Activated CD4-positive, alpha-beta memory T cell treated with anti-CD3 and anti-CD28 coated beads for 36 hours (primary cell): Measurements from ENCODE around the gene ZNF391. TPM values are rescaled to one million over a fixed set of nuclear protein-coding genes. Genes with fewer than 3 reads are reported as not detected.
"Not testable (repeated sequence)": the region's sequence is repeated elsewhere in the genome, so short reads cannot be mapped to it uniquely, and the experiment has no call there.

Experiments used
- CTCF ChIA-PET: fragments of 350-600 bp; sonication (Branson Sonifier 250); formaldehyde crosslinking; loops from one replicate; lab custom pipeline; 2021; ENCODE audit warnings: antibody characterized with exemption, inconsistent platforms; lab: Charles Lee
- POLR2A ChIA-PET: fragments of 350-600 bp; sonication (Branson Sonifier 250); formaldehyde crosslinking; loops from one replicate; lab custom pipeline; 2021; ENCODE audit warnings: antibody characterized with exemption; lab: Charles Lee
- DNase-seq: peaks from one replicate; pipeline ENCODE4 v3.0.0-alpha.2; 2020
- H3K27ac Mint-ChIP-seq: one replicate; pipeline ENCODE4 v1.8.0; 2021; ENCODE audit warnings: mixed read lengths
- H3K27me3 Mint-ChIP-seq: one replicate; pipeline ENCODE4 v1.8.0; 2021; ENCODE audit warnings: mixed read lengths
- H3K36me3 Mint-ChIP-seq: one replicate; pipeline ENCODE4 v1.8.0; 2021; ENCODE audit warnings: mixed read lengths
- H3K4me1 Mint-ChIP-seq: one replicate; pipeline ENCODE4 v1.8.0; 2021; ENCODE audit warnings: low read depth, mixed read lengths
- H3K4me3 Mint-ChIP-seq: one replicate; pipeline ENCODE4 v1.8.0; 2021; ENCODE audit warnings: mild to moderate bottlenecking, mixed read lengths
- H3K9me3 Mint-ChIP-seq: one replicate; pipeline ENCODE4 v1.8.0; 2021; ENCODE audit warnings: mixed read lengths
- intact Hi-C: fragments of 100-400 bp; cut with micrococcal nuclease; formaldehyde crosslinking; loops from one replicate; pipeline ENCODE4 v1.15.1; 2023
- total RNA-seq, 2 experiments: library from RNA; stranded (reverse); gene quantifications; one replicate each; pipeline ENCODE4 v1.2.3, GENCODE V29; 2021

The ZNF391 gene
- total RNA-seq: 1 to 10 TPM; 2.8 to 3.2 TPM

DNA sequence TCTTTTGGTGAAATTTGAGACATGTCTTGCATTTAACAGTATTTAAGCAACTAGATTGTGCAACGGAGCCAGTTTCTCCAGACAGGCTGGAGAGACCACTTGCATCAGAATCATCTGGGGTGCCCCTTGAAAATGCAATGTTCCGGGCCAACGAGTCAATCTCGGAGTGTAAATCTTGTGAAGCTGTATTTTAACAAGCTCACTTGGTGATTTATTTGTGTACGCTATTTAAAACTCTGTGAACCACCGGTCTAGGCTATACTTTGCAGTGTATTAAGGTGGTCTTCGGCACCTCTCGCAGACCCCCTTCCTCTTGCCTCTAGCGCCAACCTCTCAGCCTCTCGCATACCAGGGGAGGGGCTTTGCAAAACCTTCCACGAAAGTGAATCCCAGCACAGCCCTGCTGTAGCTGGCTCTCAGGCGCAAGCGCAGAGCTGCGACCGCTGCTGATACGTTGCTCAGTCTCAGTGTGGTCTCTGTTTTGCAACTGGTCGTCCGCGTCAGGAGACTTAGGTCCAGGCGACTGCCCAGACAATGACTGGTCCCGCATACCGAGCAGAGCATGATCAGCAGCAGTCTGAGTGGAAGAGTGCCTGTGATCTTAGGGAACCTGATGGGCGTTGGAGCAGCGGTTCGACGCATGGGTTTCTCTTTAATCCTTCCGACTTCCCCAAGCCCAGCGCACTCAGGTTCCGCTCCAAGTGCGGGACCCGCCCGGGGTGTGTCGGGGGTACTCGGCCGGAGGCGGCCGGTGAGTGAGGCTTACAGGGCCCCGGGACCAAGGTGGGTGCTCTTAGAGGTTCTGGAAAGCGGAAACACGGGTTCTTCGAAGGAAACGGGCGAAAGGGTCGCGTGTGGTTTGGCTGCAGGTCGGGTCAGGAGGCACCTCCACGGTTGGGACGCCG, at the start of gene ZNF391:
Gene ZNF391, plus strand, starts transcription at position 467 of the 905 bp plus-strand sequence. CDS start 11,612 bp downstream, outside the sequence.
- intact Hi-C loops: loop anchor here (1.0 to 5.0 kb wide), 4 partner anchors 13 to 211 kb away; partner anchors contain the start of gene POM121L2
- ChIA-PET POLR2A (interaction anchor here (0.6 to 1.2 kb wide), 5 partner anchors 10 to 91 kb away, joined by 3 to 6 read pairs (median 3); partner anchors contain the start of gene ZNF184), CTCF (interaction anchor here (0.6 to 1.5 kb wide), 8 partner anchors 13 to 1010 kb away, joined by 3 to 6 read pairs (median 3); no protein-coding TSS in a partner anchor)
- no peaks in the 10 kb centered on the region for H3K27me3 Mint-ChIP-seq
- H3K4me3 Mint-ChIP-seq: peak within 1 kb of the TSS; percentile 93
- H3K27ac Mint-ChIP-seq: peak within 1 kb of the TSS; percentile 91
- H3K36me3 Mint-ChIP-seq: peaks cover 2% of the 10 kb centered on the region
- H3K9me3 Mint-ChIP-seq: peaks cover 1% of the 10 kb centered on the region
- peaks cover 10% of the 10 kb centered on the region for H3K4me1 Mint-ChIP-seq
- DNase-seq: peak; percentile 78

- Mint-ChIP-seq H3K27me3 (no peaks in the 10 kb centered on the region), H3K36me3 (peaks cover 2% of the 10 kb centered on the region), H3K4me3 (no peak overlapping the region), H3K27ac (no peak overlapping the region), H3K9me3 (peaks cover 53% of the 10 kb centered on the region), H3K4me1 (no peaks in the 10 kb centered on the region)
- CTCF ChIA-PET: no interaction called here
- intact Hi-C loops: no loop called here
- POLR2A ChIA-PET: no interaction called here
- DNase-seq: no peak
Observed at GRCh38 chr6:27352850-27353249, 35.7 kb upstream of the ZNF391 start.

DNA sequence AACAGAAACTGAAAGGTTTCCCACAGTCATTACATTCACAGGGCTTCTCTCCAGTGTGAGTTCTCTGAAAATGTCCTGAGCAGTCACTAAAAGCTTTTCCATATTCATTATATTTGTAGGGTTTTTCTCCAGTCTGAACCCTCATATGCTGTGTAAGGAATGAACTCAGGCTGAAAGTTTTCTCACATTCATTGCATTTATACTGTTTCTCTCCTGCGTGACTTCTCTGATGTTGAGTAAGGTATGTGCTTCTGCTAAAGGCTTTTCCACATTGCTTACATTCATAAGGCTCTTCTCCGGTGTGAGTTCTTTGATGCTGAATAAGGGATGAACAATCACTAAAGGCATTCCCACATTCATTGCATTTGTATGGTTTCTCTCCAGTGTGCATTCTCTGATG, 29.8 kb upstream of the ZNF391 start:
- DNase-seq: no peak
- Mint-ChIP-seq H3K27me3 (no peaks in the 10 kb centered on the region), H3K36me3 (peaks cover 42% of the 10 kb centered on the region), H3K4me1 (no peaks in the 10 kb centered on the region), H3K9me3 (peaks cover 67% of the 10 kb centered on the region), H3K4me3 (no peak overlapping the region), H3K27ac (no peak overlapping the region)
- POLR2A ChIA-PET: no interaction called here
- intact Hi-C loops: no loop called here
- CTCF ChIA-PET: no interaction called here

- ChIA-PET CTCF (no interaction called here), POLR2A (no interaction called here)
- intact Hi-C loops: no loop called here
- no peak for DNase-seq
- Mint-ChIP-seq H3K4me1 (no peaks in the 10 kb centered on the region), H3K27ac (no peak overlapping the region), H3K4me3 (no peak overlapping the region), H3K36me3 (peaks cover 42% of the 10 kb centered on the region), H3K9me3 (peaks cover 65% of the 10 kb centered on the region), H3K27me3 (no peaks in the 10 kb centered on the region)
Observed at GRCh38 chr6:27359231-27359630, 29.3 kb upstream of the ZNF391 start.

- H3K27me3 Mint-ChIP-seq: no peaks in the 10 kb centered on the region
- peaks cover 25% of the 10 kb centered on the region for H3K36me3 Mint-ChIP-seq
- DNase-seq: no peak
- no peaks in the 10 kb centered on the region for H3K4me1 Mint-ChIP-seq
- ChIA-PET CTCF (no interaction called here), POLR2A (no interaction called here)
- peaks cover 7% of the 10 kb centered on the region for H3K9me3 Mint-ChIP-seq
- intact Hi-C loops: no loop called here
- H3K27ac Mint-ChIP-seq: no peak overlapping the region
- H3K4me3 Mint-ChIP-seq: no peak overlapping the region
Observed at GRCh38 chr6:27368202-27368601, 20.4 kb upstream of the ZNF391 start.

DNA sequence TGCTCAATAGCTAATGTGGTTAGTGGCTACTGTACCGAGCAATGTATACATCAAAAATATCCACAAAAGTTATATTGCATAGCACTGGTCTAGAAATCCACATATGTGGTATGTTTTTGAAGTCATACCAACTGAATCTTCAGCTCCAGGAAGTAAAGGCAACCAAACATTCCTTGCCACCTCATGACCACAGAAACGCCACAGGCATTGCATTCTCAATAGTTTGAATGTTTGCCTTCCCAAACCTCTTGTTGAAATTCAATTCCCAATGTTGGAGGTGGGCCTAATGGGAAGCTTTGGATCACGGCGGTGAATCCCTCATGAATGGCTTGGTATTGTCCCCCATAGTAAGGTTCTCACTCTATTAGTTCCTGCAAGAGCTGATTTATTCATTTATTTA, 18.2 kb upstream of the ZNF391 start:
- H3K4me1 Mint-ChIP-seq: peaks cover 13% of the 10 kb centered on the region
- peaks cover 22% of the 10 kb centered on the region for H3K36me3 Mint-ChIP-seq
- H3K27ac Mint-ChIP-seq: no peak overlapping the region
- H3K27me3 Mint-ChIP-seq: no peaks in the 10 kb centered on the region
- no peak for DNase-seq
- intact Hi-C loops: loop anchor here (10.0 kb wide), 1 partner anchor 116 kb away; no protein-coding TSS in a partner anchor
- no peak overlapping the region for H3K4me3 Mint-ChIP-seq
- ChIA-PET CTCF (no interaction called here), POLR2A (no interaction called here)
- H3K9me3 Mint-ChIP-seq: peaks cover 7% of the 10 kb centered on the region

DNA sequence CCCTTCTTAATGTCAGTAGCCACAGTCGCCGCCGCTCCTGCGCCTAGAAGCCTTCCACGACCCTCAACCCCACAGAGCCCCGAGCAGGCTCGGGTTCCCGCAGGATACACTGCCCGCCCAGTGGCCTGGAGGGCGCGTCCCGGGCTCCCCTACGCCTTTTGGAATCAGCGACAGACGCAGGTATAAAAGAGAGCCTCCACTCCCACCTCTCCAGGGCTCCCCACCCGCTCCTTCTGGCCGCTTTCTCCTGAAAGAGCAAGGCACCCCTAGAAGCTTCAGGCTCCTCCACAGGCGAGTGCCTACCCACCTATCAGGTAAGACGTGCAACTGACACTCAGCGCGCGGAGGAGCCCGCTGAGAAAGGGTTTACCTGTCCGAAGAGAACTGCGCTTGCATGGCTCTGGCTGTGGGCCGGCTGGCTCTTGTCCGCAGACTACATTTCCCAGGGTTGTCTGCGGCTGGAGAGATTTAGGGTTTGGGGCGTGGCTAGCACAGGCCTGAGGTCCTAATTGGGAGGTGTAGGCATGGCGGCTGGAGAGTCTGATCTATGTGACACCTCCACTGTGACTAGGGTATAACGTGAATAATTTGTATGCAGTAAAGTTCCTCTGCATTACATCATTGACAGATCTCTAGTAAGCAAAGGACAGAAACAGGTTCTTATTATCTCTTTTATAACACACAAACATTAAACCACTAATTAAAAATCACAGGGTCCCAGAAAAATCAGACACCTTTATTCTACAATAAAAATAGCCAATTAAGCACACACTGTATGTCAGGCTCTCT, 13.5 kb upstream of the ZNF391 start:
- no peaks in the 10 kb centered on the region for H3K36me3 Mint-ChIP-seq
- no peaks in the 10 kb centered on the region for H3K27me3 Mint-ChIP-seq
- DNase-seq: peak; percentile 86
- H3K27ac Mint-ChIP-seq: peak overlapping the region; percentile 59
- POLR2A ChIA-PET: no interaction called here
- peaks cover 19% of the 10 kb centered on the region for H3K4me1 Mint-ChIP-seq
- CTCF ChIA-PET: interaction anchor here (1.0 kb wide), 1 partner anchor 13 kb away, joined by 3 read pairs; the partner anchor contains the start of gene ZNF391
- H3K9me3 Mint-ChIP-seq: no peaks in the 10 kb centered on the region
- peak overlapping the region; percentile 81 for H3K4me3 Mint-ChIP-seq
- intact Hi-C loops: loop anchor here (1.0 to 10.0 kb wide), 2 partner anchors 13 to 120 kb away; partner anchors contain the start of gene ZNF391

DNA sequence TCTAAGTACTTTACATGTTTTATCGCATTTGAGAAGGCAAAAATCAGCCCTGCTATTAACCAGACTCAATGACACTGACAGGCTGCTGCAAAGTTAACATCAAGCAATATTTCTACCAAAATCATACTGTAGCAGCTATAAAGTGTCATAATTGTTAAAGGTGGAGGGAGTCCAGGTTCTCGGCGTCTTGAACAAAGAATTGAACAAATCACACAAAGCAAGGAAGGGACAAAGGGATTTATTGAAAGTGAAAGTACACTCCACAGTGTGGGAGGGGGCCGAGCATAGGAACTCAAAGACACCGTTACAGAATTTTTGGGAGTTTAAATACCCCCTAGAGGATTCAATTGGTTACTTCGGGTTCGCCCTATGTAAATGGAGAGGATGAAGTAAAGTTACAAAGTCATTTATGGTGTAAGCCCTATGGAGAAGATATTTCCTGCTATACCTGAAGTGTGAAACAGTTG, 12.9 kb upstream of the ZNF391 start:
- Mint-ChIP-seq H3K4me3 (peak overlapping the region; percentile 81), H3K27me3 (no peaks in the 10 kb centered on the region), H3K4me1 (peaks cover 19% of the 10 kb centered on the region), H3K9me3 (no peaks in the 10 kb centered on the region), H3K27ac (peak overlapping the region; percentile 59), H3K36me3 (no peaks in the 10 kb centered on the region)
- intact Hi-C loops: loop anchor here (1.0 to 10.0 kb wide), 2 partner anchors 13 to 121 kb away; partner anchors contain the start of gene ZNF391
- DNase-seq: no peak
- ChIA-PET POLR2A (no interaction called here), CTCF (interaction anchor here (1.0 kb wide), 1 partner anchor 13 kb away, joined by 3 read pairs; the partner anchor contains the start of gene ZNF391)

GRCh38 chr6:27378406-27378805, 10.2 kb upstream of the ZNF391 start:
- POLR2A ChIA-PET, H3K27ac Mint-ChIP-seq, H3K9me3 Mint-ChIP-seq, H3K36me3 Mint-ChIP-seq, CTCF ChIA-PET, H3K27me3 Mint-ChIP-seq, H3K4me3 Mint-ChIP-seq, DNase-seq: not testable (repeated sequence)
- intact Hi-C loops: loop anchor here (10.0 kb wide), 1 partner anchor 124 kb away; no protein-coding TSS in a partner anchor
- peaks cover 19% of the 10 kb centered on the region for H3K4me1 Mint-ChIP-seq

DNA sequence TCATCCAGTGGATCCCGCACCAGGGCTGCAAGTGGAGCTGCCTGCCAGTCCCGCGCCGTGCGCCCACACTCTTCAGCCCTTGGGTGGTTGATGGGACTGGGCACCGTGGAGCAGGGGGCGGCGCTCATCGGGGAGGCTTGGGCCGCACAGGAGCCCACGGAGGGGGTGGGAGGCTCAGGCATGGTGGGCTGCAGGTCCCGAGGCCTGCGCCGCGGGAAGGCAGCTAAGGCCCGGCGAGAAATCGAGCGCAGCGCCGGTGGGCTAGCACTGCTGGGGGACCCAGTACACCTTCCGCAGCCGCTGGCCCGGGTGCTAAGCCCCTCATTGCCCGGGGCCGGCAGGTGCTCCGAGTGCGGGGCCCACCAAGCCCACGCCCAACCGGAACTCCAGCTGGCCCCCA, 7.6 kb upstream of the ZNF391 start:
- CTCF ChIA-PET, H3K36me3 Mint-ChIP-seq, H3K9me3 Mint-ChIP-seq, H3K4me1 Mint-ChIP-seq, intact Hi-C loops, H3K4me3 Mint-ChIP-seq, H3K27ac Mint-ChIP-seq, DNase-seq, H3K27me3 Mint-ChIP-seq, POLR2A ChIA-PET: not testable (repeated sequence)

DNA sequence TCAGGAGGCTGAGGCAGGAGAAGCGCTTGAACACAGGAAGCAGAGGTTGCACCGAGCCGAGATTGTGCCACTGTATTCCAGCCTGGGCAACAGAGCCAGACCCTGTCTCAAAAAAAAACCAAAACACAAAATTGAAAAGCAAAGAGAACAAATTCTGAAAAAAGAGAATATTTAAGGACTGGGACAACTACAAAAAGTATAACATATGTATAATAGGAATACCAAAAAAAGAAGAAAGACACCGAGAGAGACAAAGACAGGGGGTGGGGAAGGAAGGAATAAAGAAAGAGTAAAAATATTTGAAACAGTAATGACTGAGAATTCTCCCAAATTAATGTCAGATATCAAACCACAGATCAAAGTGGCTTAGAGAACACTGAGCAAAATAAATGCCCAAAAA, 5.5 kb upstream of the ZNF391 start:
- no peak overlapping the region for H3K27ac Mint-ChIP-seq
- peaks cover 7% of the 10 kb centered on the region for H3K9me3 Mint-ChIP-seq
- H3K4me3 Mint-ChIP-seq: no peak overlapping the region
- ChIA-PET POLR2A (no interaction called here), CTCF (no interaction called here)
- peaks cover 6% of the 10 kb centered on the region for H3K36me3 Mint-ChIP-seq
- no peaks in the 10 kb centered on the region for H3K4me1 Mint-ChIP-seq
- intact Hi-C loops: no loop called here
- H3K27me3 Mint-ChIP-seq: peaks cover 5% of the 10 kb centered on the region
- no peak for DNase-seq

DNA sequence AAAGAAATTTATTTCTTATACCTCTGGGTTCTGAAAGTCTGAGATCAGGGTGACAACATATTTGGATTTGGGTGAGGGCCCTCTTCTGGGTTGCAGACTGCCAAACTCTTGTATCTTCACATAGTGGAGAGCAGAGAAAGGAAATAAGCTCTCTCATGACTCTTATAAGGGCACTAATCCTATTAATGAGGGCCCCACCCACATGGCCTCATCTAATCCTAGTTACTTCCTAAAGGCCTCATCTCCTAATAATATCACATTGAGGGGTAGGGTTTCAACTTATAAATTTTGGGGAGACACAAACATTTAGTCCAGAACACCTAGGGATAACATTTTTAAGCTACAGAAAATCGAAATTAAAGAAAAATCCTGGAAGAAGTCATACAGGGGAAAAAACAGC, 5.1 kb upstream of the ZNF391 start:
- Mint-ChIP-seq H3K9me3 (peaks cover 7% of the 10 kb centered on the region), H3K4me1 (peaks cover 4% of the 10 kb centered on the region), H3K4me3 (no peak overlapping the region), H3K27me3 (peaks cover 5% of the 10 kb centered on the region), H3K36me3 (peaks cover 6% of the 10 kb centered on the region), H3K27ac (no peak overlapping the region)
- ChIA-PET CTCF (no interaction called here), POLR2A (no interaction called here)
- no peak for DNase-seq
- intact Hi-C loops: no loop called here
